RWPE1 (cell line): ENCODE data around the gene NQO2.

Experiments used
- CTCF ChIA-PET: fragments of 350-600 bp; sonication (Branson Sonifier 250); formaldehyde crosslinking; extraction: SDS; loops from one replicate; lab custom pipeline; 2021; lab: Yijun Ruan, JAX
- POLR2A ChIA-PET: fragments of 400-600 bp; formaldehyde crosslinking; extraction: SDS; loops from one replicate; lab custom pipeline; 2020; ENCODE audit warnings: antibody characterized with exemption; ENCODE audit not compliant: low non-redundant PET; lab: Yijun Ruan, JAX
- DNase-seq: peaks from one replicate; pipeline ENCODE4 v3.0.0; 2012; ENCODE audit warnings: low spot score
- H3K27ac ChIP-seq: fragments of 450-650 bp; 2 replicates; pipeline ENCODE4 v1.5.1; 2017
- CTCF ChIP-seq: fragments of 450-650 bp; conservative IDR thresholded peaks from 2 replicates; pipeline ENCODE4 v1.5.1; 2017; ENCODE audit warnings: low read depth, mild to moderate bottlenecking

Gene NQO2

GRCh38 chr6:2979819-2980464 lies 19.8 kb upstream of the NQO2 start:
- no peak overlapping the region for H3K27ac ChIP-seq
- no peak for TF ChIP-seq CTCF
- DNase-seq: no peak
- ChIA-PET POLR2A (interaction anchor here (0.6 to 0.7 kb wide), 2 partner anchors 8 to 22 kb away, joined by 3 read pairs; no protein-coding TSS in a partner anchor), CTCF (interaction anchor here (1.0 to 1.4 kb wide), 2 partner anchors 9 to 27 kb away, joined by 5 to 6 read pairs; no protein-coding TSS in a partner anchor)

- CTCF ChIA-PET: interaction anchor here (1.0 to 1.4 kb wide), 2 partner anchors 8 to 28 kb away, joined by 5 to 6 read pairs; no protein-coding TSS in a partner anchor
- H3K27ac ChIP-seq: no peak overlapping the region
- no peak for DNase-seq
- no peak for TF ChIP-seq CTCF
- POLR2A ChIA-PET: interaction anchor here (0.6 to 0.7 kb wide), 2 partner anchors 8 to 22 kb away, joined by 3 read pairs; no protein-coding TSS in a partner anchor
These were observed 19.2 kb upstream of the NQO2 start for GRCh38 chr6:2980465-2980855.

GRCh38 chr6:2982426-2983117 lies 17.1 kb upstream of the NQO2 start:
- POLR2A ChIA-PET: no interaction called here
- CTCF ChIA-PET: no interaction called here
- peak overlapping the region; percentile 55 for H3K27ac ChIP-seq
- no peak for TF ChIP-seq CTCF
- DNase-seq: no peak

GRCh38 chr6:2984738-2985406 lies 14.8 kb upstream of the NQO2 start:
- no peak for DNase-seq
- ChIA-PET POLR2A (no interaction called here), CTCF (interaction anchor here (0.5 to 0.6 kb wide), 2 partner anchors 266 to 714 kb away, joined by 3 read pairs; no protein-coding TSS in a partner anchor)
- H3K27ac ChIP-seq: no peak overlapping the region
- TF ChIP-seq CTCF: no peak

- peak overlapping the region; percentile 100 for H3K27ac ChIP-seq
- no peak for TF ChIP-seq CTCF
- no peak for DNase-seq
- POLR2A ChIA-PET: interaction anchor here (0.6 kb wide), 1 partner anchor 484 kb away, joined by 3 read pairs; no protein-coding TSS in a partner anchor
- CTCF ChIA-PET: interaction anchor here (0.5 to 1.9 kb wide), 6 partner anchors 12 to 344 kb away, joined by 3 to 11 read pairs (median 3); no protein-coding TSS in a partner anchor
These were observed 12.9 kb upstream of the NQO2 start for GRCh38 chr6:2986722-2987221.

- H3K27ac ChIP-seq: peak overlapping the region; percentile 100
- no peak for DNase-seq
- TF ChIP-seq CTCF: no peak
- ChIA-PET POLR2A (interaction anchor here (0.7 to 1.3 kb wide), 4 partner anchors 8 to 1433 kb away, joined by 3 to 4 read pairs (median 3); partner anchors contain the start of gene WRNIP1), CTCF (interaction anchor here (0.6 to 1.9 kb wide), 7 partner anchors 8 to 173 kb away, joined by 3 to 11 read pairs (median 3); no protein-coding TSS in a partner anchor)
These were observed 11.6 kb upstream of the NQO2 start for GRCh38 chr6:2988094-2988425.
